Measurements from ENCODE around the gene AHCYL1. TPM values are rescaled to one million over a fixed set of nuclear protein-coding genes. Genes with fewer than 3 reads are reported as not detected.

The AHCYL1 gene
- total RNA-seq, 4 donors from 2014 or later = 49.7 to 60.3 (median 53.0) TPM

DNA sequence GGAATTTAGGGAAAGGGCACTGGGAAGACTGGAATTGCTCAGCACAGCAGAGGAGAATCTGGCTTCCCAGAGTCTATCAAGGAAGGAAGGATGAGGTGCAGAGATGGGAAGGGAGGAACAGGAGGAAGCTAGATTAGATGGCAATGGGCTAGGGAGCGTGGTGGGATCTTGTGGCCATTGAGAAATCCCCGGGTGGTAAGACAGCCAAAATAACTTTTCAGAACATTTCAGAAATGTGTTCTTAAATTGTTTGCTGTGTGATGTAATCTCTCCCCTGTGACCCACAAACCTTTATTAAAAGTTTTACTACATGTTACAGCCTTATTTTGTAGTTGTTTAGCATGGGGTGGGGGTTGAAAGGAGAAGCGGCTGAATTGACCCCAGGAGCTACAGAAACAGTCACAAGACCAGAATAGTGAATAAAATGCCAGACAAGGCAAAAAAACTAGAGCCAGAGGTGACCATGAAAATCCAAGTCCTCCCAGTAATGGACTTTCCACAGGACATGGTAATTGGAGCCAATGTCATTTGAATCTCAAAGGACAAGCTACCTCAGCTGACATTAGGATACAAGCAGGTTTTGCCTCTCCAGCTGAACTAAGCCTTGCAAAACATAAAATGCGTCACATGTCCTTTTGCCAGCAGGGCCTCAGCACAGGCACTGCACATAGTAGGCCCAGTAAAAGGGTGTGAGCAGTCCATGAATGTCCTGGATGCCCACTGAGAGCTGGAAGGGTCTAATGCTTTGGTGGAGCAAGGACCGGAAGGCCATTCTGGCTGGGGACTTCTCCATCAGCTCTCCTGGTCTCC is 980 bp upstream of the AHCYL1 start:
- TF ChIP-seq, protein P1, sequence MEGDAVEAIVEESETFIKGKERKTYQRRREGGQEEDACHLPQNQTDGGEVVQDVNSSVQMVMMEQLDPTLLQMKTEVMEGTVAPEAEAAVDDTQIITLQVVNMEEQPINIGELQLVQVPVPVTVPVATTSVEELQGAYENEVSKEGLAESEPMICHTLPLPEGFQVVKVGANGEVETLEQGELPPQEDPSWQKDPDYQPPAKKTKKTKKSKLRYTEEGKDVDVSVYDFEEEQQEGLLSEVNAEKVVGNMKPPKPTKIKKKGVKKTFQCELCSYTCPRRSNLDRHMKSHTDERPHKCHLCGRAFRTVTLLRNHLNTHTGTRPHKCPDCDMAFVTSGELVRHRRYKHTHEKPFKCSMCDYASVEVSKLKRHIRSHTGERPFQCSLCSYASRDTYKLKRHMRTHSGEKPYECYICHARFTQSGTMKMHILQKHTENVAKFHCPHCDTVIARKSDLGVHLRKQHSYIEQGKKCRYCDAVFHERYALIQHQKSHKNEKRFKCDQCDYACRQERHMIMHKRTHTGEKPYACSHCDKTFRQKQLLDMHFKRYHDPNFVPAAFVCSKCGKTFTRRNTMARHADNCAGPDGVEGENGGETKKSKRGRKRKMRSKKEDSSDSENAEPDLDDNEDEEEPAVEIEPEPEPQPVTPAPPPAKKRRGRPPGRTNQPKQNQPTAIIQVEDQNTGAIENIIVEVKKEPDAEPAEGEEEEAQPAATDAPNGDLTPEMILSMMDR (IDR thresholded peaks at IDR 0.05) = no peak
- TF ChIP-seq POLR2A (IDR thresholded peaks at IDR 0.05) = no peak
- WGBS, 2 donors = 63 to 66% methylated on average over 4 of the region's 5 CpGs
- no peaks in the 10 kb centered on the region for H3K27me3 ChIP-seq
- intact Hi-C loops (cut with DNase I) = loop anchor here (2.0 to 10.0 kb wide), 3 partner anchors 207 to 439 kb away; partner anchors contain the start of gene GNAI3
- H3K4me3 ChIP-seq = peak overlapping the region in 1 of 4 donors; percentile 95
- DNase-seq = no peak
- peak overlapping the region; percentile 92 to 97 (median 95) for H3K27ac ChIP-seq
- no peaks in the 10 kb centered on the region for H3K9me3 ChIP-seq
- H3K4me1 ChIP-seq = peaks cover 32 to 70% (median 56%) of the 10 kb centered on the region in 3 donors
- H3K36me3 ChIP-seq = no peaks in the 10 kb centered on the region

DNA sequence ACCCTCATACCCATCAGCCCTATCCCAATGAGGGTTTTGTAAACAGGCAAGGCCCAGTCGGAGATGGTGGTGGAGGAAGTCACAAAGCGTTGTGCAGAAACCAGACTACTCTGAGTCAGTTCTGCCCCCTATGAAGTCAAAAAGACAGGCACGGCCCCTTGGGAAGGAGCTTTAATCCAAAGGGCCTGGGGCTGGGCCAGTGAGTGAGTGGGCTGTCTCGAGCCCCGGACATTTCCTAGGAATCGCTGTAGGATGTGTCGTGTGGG is 442 bp upstream of the AHCYL1 start:
- peaks cover 29 to 72% (median 53%) of the 10 kb centered on the region in 3 donors for H3K4me1 ChIP-seq
- H3K4me3 ChIP-seq = peak overlapping the region in 2 of 4 donors; percentile 70 to 95
- no peaks in the 10 kb centered on the region for H3K27me3 ChIP-seq
- H3K36me3 ChIP-seq = no peaks in the 10 kb centered on the region
- H3K9me3 ChIP-seq = no peaks in the 10 kb centered on the region
- no peak for TF ChIP-seq POLR2A (IDR thresholded peaks at IDR 0.05)
- TF ChIP-seq, protein P1 (IDR thresholded peaks at IDR 0.05) = no peak
- 0 to 7% methylated on average over 4 to 5 of the region's 7 CpGs for WGBS, 2 donors
- peak overlapping the region; percentile 92 to 97 (median 95) for H3K27ac ChIP-seq
- intact Hi-C loops (cut with DNase I) = loop anchor here (2.0 to 10.0 kb wide), 3 partner anchors 207 to 439 kb away; partner anchors contain the start of gene GNAI3
- no peak for DNase-seq

DNA sequence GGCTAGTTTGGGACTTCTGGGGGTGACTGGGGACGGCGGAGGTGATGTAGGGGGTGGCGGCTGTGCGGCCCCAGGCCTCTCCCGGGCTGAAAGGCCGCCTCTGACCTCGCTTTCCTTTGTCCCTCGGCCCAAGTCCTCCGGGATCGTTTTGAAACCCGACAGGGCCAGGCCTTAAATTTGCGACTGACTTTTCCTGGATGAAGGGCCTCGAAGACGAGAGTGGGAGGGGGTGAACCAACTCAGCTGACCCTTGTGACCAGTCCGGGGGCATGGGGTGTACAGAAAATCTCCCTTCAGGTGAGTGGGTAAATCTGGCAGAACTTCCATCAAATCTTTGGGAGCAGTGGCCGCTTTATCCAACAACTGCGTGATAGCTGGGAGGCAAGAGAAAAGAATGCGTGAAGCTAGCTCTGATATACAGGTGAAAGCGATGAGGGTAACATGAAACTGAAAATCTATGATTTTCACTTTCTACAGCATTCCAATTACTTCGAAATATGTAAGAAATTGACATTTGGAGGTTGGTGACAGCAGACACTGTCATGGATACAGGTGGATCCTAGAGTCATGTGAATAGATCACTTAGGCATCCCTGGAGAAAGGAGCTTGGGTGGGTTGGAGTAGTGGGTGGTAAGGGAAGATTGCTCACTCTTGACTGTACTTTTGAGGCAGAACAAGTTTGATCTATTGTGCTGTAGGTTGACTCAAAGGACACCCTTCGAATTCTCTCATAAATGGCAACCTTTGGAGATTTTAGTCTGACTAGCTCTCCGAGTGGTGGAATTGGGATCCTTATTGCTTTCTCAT is 885 bp downstream of the AHCYL1 start:
- H3K27me3 ChIP-seq = no peaks in the 10 kb centered on the region
- no peak for DNase-seq
- 11 to 12% methylated on average over 9 to 14 of the region's 22 CpGs for WGBS, 2 donors
- peaks cover 27 to 72% (median 49%) of the 10 kb centered on the region in 3 donors for H3K4me1 ChIP-seq
- intact Hi-C loops (cut with DNase I) = loop anchor here (2.0 to 10.0 kb wide), 2 partner anchors 209 to 441 kb away; partner anchors contain the start of gene GNAI3
- peak overlapping the region; percentile 92 to 97 (median 95) for H3K27ac ChIP-seq
- H3K9me3 ChIP-seq = no peaks in the 10 kb centered on the region
- no peak for TF ChIP-seq POLR2A (IDR thresholded peaks at IDR 0.05)
- TF ChIP-seq, protein P1 (IDR thresholded peaks at IDR 0.05) = no peak
- no peaks in the 10 kb centered on the region for H3K36me3 ChIP-seq
- H3K4me3 ChIP-seq = peak overlapping the region; percentile 70 to 95 (median 78)

DNA sequence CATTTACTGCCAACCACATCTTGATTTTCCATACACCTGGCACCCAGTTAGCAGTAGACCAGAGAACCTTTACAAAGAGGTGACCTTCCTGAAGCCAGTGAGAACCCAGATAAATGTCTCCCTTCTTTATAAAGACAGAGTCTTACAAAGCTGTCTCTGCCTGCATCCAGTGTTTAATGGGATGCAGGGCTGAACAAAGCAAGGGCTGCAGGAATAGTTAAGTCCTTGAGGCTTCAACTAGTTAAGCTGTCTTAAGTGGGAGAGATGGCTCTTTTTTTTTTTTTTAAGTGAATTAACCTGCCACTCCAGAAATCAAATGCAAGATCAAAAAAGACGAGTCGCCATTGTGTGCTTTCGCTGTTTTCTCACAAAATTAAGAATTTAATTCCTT is 1.5 kb downstream of the AHCYL1 start:
- WGBS, 2 donors = 74 to 95% methylated on average over 3 of the region's 3 CpGs
- Histone ChIP-seq H3K9me3 (no peaks in the 10 kb centered on the region), H3K27ac (peak overlapping the region in 2 of 4 donors; percentile 92 to 97), H3K4me3 (peak overlapping the region; percentile 70 to 95 (median 78)), H3K36me3 (no peaks in the 10 kb centered on the region), H3K27me3 (no peaks in the 10 kb centered on the region), H3K4me1 (peaks cover 23 to 72% (median 46%) of the 10 kb centered on the region in 3 donors)
- intact Hi-C loops (cut with DNase I) = loop anchor here (10.0 kb wide), 1 partner anchor 441 kb away; the partner anchor contains the start of gene GNAI3
- no peak for DNase-seq
- TF ChIP-seq, protein P1 (IDR thresholded peaks at IDR 0.05) = no peak
- no peak for TF ChIP-seq POLR2A (IDR thresholded peaks at IDR 0.05)

All from esophagus squamous epithelium (tissue), 5 donors.